GM21723 (cell line): ENCODE measurements around the gene ERICH4.
"Not testable (repeated sequence)": the region's sequence is repeated elsewhere in the genome, so short reads cannot be mapped to it uniquely, and the experiment has no call there.

Experiments used
- ATAC-seq: cut with Tn5 transposase; IDR thresholded peaks from one replicate; pipeline ENCODE4 v1.9.1; 2021; ENCODE audit warnings: mild to moderate bottlenecking, moderate library complexity; ENCODE audit not compliant: unreplicated experiment

Gene ERICH4

DNA sequence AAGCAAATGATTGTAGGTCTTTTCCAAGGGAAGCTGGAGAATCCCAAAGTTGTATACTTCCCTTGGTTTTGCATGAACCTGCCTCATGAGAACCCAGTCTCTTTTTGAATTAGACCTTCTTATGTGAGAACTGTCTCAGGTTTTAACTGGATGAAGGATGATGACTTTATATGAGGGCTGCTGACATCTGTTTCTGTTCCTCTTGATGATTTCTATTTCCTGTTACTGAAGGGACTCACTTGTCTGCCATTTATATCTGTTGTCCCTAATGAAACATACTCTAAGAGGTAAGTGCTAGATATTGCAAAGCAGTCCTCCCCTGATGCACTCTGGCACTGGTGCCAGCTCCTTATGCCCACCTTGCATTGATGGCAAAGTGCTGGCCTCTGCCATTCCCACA lies 33.6 kb downstream of the ERICH4 start:
- ATAC-seq: no peak

GRCh38 chr19:41478171-41478570 lies 35.2 kb downstream of the ERICH4 start:
- ATAC-seq: no peak

DNA sequence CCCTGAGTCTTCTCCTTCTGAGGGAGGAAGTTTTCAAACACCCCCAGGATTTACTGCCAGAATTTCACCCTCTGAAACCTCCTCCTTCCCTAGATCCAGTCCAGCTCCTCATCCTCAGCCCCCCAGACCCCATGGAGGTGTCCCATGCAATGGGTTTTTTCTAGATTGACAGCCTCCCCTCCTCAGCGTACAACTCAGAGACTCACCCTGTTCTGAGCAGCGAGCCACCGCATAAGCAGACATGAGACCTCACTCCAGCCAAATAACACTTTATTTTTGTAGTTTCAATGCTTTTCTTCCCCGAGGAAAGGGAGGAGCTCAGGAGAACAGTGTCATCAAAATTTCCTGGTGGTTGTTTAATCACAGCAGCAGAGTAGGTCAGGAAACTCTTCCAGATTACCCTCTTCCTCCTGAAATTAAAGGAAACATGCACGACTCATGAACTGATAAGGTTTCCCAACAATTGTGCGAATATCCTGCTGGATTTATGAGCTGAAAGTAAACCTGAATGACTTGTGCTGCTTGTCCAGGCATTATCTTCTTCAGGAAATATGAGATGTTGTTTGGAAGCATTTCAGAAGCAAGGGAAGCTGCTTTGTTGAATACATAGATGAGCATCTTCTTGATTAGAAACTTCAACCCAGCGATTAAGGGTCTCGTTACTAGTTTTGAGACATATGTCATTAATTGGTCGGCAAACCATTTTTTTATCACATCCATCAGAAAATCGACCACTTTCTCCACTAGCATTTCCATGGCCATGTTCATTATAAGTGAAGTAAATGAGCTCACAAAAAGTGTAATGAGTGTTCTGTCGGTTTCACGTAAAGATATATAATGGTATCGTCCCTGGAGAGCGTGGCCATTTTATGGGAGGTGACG lies 36.2 kb downstream of the ERICH4 start:
- no peak for ATAC-seq

DNA sequence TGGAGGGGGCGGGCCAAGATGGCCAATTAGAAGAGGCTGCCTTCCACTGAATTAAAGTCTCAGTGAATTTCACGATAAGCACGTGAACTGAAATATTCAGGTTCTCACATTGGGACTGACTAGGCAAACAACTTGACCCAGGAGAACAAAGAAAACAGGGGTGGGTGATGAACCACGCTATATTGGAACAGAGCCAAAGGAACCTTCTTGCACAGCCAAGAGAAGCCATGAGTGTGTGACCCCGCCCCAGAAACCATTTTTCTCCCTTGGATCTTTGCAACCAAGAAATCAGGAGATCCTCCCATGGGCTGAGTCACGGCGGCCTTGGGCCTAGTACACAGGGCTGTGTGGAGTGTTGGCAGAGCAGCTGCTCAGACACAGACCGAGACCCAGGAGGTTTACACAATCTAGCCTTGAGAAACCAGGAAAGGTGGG lies 36.8 kb downstream of the ERICH4 start:
- no peak for ATAC-seq

DNA sequence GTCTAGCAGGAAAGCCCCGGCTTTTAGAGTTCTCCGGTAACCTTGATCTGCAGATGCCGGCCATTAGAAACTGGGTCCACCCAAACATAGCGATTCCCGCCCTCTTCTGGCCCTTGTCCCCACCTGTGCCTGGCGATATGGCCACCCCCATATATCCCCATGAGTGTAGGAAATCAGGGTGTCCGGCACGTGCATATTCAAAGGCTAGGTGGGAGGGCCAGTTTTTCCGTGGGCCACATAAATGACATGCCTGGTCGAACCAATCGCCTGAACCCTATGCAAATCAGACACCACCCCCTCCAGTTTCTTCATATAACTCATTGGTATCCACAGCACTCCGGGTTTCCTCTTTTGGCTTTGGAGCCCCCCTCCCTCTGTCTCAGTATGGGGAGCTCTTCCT lies 37.4 kb downstream of the ERICH4 start:
- no peak for ATAC-seq

DNA sequence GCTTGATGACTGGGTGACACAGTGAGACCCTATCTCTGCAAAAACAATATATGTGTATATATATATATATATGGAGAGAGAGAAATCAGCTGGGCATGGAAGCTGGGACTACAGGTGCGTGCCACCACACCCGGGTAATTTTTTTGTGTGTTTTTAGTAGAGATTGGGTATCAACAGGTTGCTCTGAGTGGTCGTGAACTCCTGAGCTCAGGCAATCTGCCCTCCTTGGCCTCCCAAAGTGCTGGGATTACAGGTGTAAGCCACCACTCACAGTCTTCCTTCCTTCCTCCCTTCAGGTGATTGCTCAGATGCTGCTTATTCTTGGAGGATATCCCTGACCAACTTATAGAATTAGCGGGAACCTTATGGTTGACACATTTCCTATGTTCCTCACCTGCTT lies 41.9 kb downstream of the ERICH4 start:
- no peak for ATAC-seq

GRCh38 chr19:41486953-41487352 lies 44.0 kb downstream of the ERICH4 start:
- not testable (repeated sequence) for ATAC-seq

- no peak for ATAC-seq
Measured at GRCh38 chr19:41492843-41493242, 49.9 kb downstream of the ERICH4 start.
